Gastrocnemius medialis (tissue), 4 donors: ENCODE measurements around the gene RUNDC3A.

ENCODE experiments used
- CTCF ChIP-seq, 5 experiments: fragments of 450-650 bp in 3 of 5; fragments of 200-600 bp in 2 of 5; sonication (generic) in 2 of 5; IDR thresholded peaks in 4 of 5; conservative IDR thresholded peaks in 1 of 5; 1 replicate in 4 of 5; 2 replicates in 1 of 5; pipeline ENCODE4 v1.5.1; 2016 to 2019; ENCODE audit warnings: antibody characterized with exemption in 5 of 5, mild to moderate bottlenecking in 3 of 5, moderate library complexity in 3 of 5
- POLR2A ChIP-seq, 2 donors: fragments of 450-650 bp; IDR thresholded peaks; one replicate each; pipeline ENCODE4 v1.6.1; 2017; ENCODE audit warnings: antibody characterized with exemption in 2 of 2, mild to moderate bottlenecking in 2 of 2, moderate library complexity in 2 of 2

- TF ChIP-seq CTCF (IDR thresholded peaks at IDR 0.05 in 4 of 5, conservative IDR thresholded peaks at IDR 0.05 in 1 of 5) = no peak
- TF ChIP-seq POLR2A (IDR thresholded peaks at IDR 0.05) = no peak
These were observed 53.2 kb downstream of the RUNDC3A start for GRCh38 chr17:44361292-44362260.
